Prostate gland (tissue), 2 donors: ENCODE data around the gene ASB6. TPM values are rescaled to one million over a fixed set of nuclear protein-coding genes. Genes with fewer than 3 reads are reported as not detected.

Experiments used
- DNase-seq: peaks from one replicate; pipeline ENCODE4 v3.0.0-alpha.2; 2019; ENCODE audit warnings: low spot score
- H3K27ac ChIP-seq, 2 donors: fragments of 200-600 bp; sonication (generic); 2 replicates each; pipeline ENCODE4 v1.5.1; 2017 to 2019
- H3K27me3 ChIP-seq: fragments of 200-600 bp; sonication (generic); replicated peaks from 2 replicates; pipeline ENCODE4 v1.5.1; 2019; ENCODE audit not compliant: insufficient read depth
- H3K36me3 ChIP-seq, 2 donors: fragments of 200-600 bp; sonication (generic); 1 replicate in 1 of 2; 2 replicates in 1 of 2; pipeline versions ENCODE4 v1.5.1 to v1.8.1; 2017 to 2019
- H3K4me1 ChIP-seq: fragments of 200-600 bp; sonication (generic); replicated peaks from 2 replicates; pipeline ENCODE4 v1.5.1; 2019
- H3K4me3 ChIP-seq, 2 donors: fragments of 200-600 bp; sonication (generic); 2 replicates each; pipeline ENCODE4 v1.5.1; 2017 to 2019
- H3K9me3 ChIP-seq: fragments of 200-600 bp; sonication (generic); 2 replicates; pipeline ENCODE4 v1.5.1; 2017
- CTCF ChIP-seq, 4 experiments: fragments of 200-600 bp in 2 of 4; fragments of 450-650 bp in 2 of 4; sonication (generic) in 2 of 4; IDR thresholded peaks; 1 replicate in 3 of 4; 2 replicates in 1 of 4; pipeline ENCODE4 v1.5.1; 2016 to 2019; ENCODE audit warnings: antibody characterized with exemption in 4 of 4, mild to moderate bottlenecking in 2 of 4, moderate library complexity in 2 of 4
- POLR2A ChIP-seq: fragments of 450-650 bp; IDR thresholded peaks from one replicate; pipeline ENCODE4 v1.6.1; 2016; ENCODE audit warnings: antibody characterized with exemption, mild to moderate bottlenecking
- POLR2AphosphoS5 ChIP-seq: sonication (generic); formaldehyde crosslinking; IDR thresholded peaks from one replicate; pipeline ENCODE4 v1.6.1; 2017; ENCODE audit warnings: antibody characterized with exemption
- WGBS: methylation state at CpG from one replicate; pipeline ENCODE4 v1.1.5; 2018; 5-methylcytosine and 5-hydroxymethylcytosine counted together
- intact Hi-C: fragments of 100-400 bp; cut with DNase I; formaldehyde crosslinking; loops from one replicate; pipeline ENCODE4 v1.14.2; 2022
- total RNA-seq, 2 donors: library from RNA; depleted of rRNA; stranded (reverse); fragments of >200 nt; gene quantifications; one replicate each; pipeline ENCODE4 v1.1.0, GENCODE V29; 2016

Gene ASB6
- total RNA-seq, 2 donors from 2014 or later: 25.2 to 50.3 TPM

DNA sequence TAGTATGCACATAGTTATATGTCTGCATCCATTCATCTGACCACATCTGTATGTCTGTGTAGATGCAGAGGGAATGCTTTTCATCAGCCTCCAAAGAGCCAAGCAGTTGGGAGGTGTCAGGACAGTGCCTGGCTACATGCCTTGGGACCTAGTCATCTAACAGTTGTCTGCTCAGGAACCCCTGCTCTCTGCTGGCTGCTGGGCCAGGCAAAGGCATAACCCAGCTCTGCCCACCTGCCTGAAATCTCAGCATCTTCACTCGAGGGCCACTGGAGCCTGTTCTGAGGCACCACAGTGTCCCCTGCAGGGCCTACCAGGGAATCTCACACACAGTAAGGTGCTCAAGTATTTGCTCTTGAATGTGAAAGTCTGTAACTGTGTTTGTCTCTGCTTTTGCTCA lies 24.8 kb downstream of the ASB6 start:
- Histone ChIP-seq H3K27ac (no peak overlapping the region), H3K4me1 (no peaks in the 10 kb centered on the region), H3K9me3 (no peaks in the 10 kb centered on the region), H3K36me3 (no peaks in the 10 kb centered on the region), H3K4me3 (no peak overlapping the region), H3K27me3 (no peaks in the 10 kb centered on the region)
- no peak for DNase-seq
- intact Hi-C loops: no loop called here
- 0% methylated on average over 1 of the region's 1 CpG for WGBS
- TF ChIP-seq CTCF (IDR thresholded peaks at IDR 0.05): peak in 1 of 4 experiments; percentile 34
- no peak for TF ChIP-seq POLR2A

- intact Hi-C loops: no loop called here
- Histone ChIP-seq H3K9me3 (no peaks in the 10 kb centered on the region), H3K36me3 (no peaks in the 10 kb centered on the region), H3K27ac (no peak overlapping the region), H3K4me1 (peaks cover 2% of the 10 kb centered on the region), H3K27me3 (no peaks in the 10 kb centered on the region), H3K4me3 (no peak overlapping the region)
- WGBS: 75% methylated on average over 30 of the region's 31 CpGs
- DNase-seq: no peak
- TF ChIP-seq CTCF (IDR thresholded peaks at IDR 0.05): no peak
- TF ChIP-seq POLR2AphosphoS5: no peak
- TF ChIP-seq POLR2A: no peak
These were observed 26.3 kb downstream of the ASB6 start for GRCh38 chr9:129615407-129616285.

GRCh38 chr9:129614932-129615331 lies 27.0 kb downstream of the ASB6 start:
- peaks cover 3% of the 10 kb centered on the region for H3K4me1 ChIP-seq
- H3K4me3 ChIP-seq: no peak overlapping the region
- WGBS: 86% methylated on average over 10 of the region's 10 CpGs
- no peak for DNase-seq
- H3K36me3 ChIP-seq: no peaks in the 10 kb centered on the region
- H3K27ac ChIP-seq: no peak overlapping the region
- no peaks in the 10 kb centered on the region for H3K9me3 ChIP-seq
- intact Hi-C loops: no loop called here
- no peaks in the 10 kb centered on the region for H3K27me3 ChIP-seq
- TF ChIP-seq POLR2A (no peak), POLR2AphosphoS5 (no peak), CTCF (IDR thresholded peaks at IDR 0.05) (no peak)

- DNase-seq: no peak
- intact Hi-C loops: no loop called here
- 45% methylated on average over 17 of the region's 19 CpGs for WGBS
- Histone ChIP-seq H3K36me3 (no peaks in the 10 kb centered on the region), H3K9me3 (no peaks in the 10 kb centered on the region), H3K27me3 (no peaks in the 10 kb centered on the region), H3K27ac (no peak overlapping the region), H3K4me3 (no peak overlapping the region), H3K4me1 (peaks cover 3% of the 10 kb centered on the region)
- TF ChIP-seq POLR2AphosphoS5 (no peak), CTCF (IDR thresholded peaks at IDR 0.05) (no peak), POLR2A (no peak)
These were observed 28.3 kb downstream of the ASB6 start for GRCh38 chr9:129613520-129614175.
